GM19351 (cell line): ENCODE data around the gene RUNX2.

Source experiments
- ATAC-seq: cut with Tn5 transposase; IDR thresholded peaks from one replicate; pipeline ENCODE4 v1.9.1; 2021; ENCODE audit warnings: mild to moderate bottlenecking, moderate library complexity; ENCODE audit not compliant: unreplicated experiment

Gene RUNX2

DNA sequence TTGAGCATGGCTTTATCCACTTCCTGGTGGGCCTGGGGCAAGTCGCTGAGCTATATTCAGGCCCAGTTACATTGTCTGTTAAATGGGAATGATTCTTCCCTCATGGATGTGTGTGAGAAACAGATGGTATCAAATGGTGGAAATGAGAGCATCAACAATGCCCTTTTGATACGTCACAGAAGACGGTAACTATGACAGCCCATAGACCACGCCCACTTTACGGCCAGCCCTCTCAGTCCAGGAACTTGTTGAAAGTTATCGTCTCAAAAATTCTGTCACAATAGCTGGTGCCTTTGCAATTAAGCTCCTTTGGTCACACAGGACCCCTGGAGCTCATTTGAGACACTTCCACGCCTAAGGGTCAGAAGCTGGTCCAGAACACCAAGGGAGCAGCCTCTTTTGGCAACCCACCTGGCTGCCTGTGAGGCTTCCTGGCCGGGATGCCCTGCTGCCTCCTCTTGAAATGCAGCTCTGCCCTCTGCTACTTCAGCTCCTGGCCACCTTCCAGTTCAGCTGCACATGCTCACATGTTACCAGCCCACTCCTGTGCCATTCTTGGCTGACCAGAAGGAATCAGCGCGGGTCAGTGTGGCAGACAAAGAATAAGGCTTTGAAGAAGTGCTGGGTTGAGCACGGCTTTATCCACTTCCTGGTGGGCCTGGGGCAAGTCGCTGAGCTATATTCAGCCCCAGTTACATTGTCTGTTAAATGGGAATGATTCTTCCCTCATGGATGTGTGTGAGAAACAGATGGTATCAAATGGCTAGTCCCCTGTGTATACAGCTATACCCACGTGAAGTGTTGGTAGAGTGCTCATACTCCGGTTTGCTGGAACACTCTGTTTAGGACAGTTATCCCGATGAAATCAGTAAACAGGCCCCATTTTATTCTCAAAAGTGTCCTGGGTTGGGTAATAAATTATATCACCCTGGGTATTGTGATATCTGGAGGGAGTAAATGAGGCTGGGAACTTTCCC, 248.8 kb downstream of the RUNX2 start:
- no peak for ATAC-seq

DNA sequence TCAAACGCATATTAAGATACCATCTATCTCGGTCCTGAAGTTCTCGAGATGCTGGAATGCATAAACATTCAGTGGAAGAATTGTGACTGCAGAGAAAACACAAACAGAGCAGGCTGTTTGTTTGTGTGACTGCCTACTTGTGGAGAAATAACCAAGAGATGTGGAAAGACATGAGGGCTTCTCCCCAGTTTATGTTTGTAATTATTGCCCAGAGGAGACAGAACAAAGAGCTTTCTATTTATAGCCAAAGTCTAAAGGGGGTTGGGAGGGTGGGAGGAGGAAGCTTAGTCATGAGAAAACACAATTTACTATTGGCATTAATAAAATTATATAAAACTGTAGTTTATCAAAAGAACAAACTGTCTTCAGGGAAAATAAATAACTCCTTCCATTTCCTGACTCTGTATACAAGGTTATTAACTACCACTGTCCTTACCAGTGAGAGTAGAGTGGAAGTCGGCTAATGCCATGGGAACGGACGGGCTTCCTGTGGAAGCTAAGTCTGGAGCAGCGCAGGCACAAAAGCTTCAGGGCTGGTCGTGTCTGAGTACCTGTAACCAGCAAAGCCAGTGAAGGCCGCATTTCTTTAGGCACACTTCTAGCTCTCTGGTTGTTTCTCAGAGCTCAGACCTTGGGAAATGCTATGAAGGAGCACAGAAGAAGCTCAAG, 249.8 kb downstream of the RUNX2 start:
- ATAC-seq = no peak

DNA sequence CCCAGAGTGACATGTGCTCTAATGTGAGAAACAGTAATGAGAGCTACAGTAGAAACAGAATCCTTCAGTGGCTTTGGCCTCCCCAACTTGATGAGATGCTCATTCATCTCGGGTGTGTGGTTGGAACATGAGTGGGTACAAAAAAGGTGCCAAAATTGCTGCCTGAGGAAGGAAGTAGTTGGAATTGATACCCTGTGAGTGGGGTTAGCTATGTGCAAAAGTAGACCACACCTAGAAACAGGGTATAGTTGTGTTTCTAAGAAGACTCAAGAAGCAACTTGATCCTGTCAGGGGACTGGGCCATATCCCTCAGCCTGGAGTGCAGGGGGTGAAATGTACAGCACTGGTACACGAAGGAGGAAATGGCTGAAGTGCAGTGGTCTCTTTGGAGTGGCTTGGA, 256.0 kb downstream of the RUNX2 start:
- no peak for ATAC-seq

DNA sequence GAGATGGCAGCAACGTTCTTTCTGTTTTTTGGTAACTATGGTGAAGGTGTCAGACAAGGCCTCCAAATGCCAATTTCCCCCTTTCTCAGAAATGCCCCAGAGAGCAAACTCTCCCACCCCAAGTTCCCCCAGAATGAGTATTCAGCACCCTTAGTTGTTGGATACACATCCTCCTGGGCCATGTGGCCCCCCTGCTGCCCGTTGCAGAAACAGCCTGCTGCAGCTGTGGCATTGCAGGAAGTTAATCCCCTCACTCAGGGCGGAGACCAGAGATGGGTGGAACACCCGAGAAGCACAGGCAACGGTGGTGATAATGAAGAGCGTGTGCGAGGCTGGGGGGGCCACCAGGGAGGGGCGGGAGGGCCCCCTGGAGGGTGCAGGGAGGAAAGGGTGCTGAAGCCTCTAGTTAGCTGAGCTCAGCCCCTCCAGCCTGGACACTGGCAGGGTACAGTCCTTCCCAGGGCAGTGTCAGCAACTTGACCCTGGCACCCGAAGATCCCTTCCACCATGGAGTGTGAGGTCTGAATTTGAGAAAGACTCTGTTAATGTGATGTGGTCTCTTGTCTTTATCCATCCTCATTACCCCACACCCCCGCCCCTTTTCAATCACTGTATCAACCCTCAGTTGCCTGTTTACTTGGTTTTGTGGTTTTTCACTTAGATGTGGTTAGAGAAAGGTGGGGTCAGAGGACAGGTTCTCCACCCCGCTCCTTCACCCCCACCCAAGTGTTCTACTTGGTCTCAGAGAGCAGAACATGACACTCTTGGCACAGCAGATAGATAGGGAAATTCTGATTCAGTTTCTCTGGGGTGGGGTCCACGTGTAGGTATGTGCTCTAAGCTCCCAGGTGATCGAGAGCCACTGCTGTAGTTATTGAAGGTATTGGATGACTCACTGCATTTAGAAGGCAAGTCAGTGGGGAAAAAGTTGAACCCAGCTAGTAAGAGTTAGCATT, 258.4 kb downstream of the RUNX2 start:
- no peak for ATAC-seq

- ATAC-seq = no peak
These were observed 259.3 kb downstream of the RUNX2 start for GRCh38 chr6:45587229-45588060.

DNA sequence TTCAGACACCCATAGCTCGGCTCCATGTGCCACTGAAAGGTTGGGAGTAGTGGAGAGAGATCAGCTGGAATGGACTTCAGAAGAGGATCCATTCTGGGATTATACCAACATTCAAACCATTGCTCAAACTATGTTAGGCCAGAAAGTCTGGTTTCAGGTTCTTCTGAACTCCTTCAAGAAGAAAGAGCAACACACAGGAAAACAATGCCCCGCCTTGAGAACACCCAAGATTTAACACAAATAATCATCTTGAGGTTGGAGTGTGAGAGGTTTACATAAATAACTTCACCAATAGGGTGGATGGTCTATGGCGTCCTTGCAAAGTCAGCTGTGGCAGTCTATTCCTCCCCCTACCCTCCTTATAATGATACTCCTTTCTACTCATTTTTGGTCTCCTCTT, 261.2 kb downstream of the RUNX2 start:
- no peak for ATAC-seq

DNA sequence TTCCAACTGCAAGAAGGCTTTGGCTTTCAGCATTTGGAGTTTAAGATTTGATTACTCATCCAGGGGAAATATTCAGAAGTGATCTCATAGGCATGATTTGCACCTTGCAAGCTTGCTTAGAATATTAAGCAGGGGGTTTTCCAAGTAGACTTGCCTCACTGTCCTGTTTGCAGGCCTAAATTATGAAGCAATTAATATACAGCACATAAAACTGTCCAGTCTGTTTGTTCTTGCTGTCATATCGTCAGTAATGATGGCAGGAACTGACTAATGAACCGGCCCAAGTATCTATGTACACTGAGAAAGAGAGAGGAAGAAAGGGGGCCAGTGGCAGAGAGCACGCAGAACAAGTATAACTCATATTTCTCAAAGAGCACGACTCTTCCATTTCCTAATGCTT, 262.1 kb downstream of the RUNX2 start:
- ATAC-seq = no peak

DNA sequence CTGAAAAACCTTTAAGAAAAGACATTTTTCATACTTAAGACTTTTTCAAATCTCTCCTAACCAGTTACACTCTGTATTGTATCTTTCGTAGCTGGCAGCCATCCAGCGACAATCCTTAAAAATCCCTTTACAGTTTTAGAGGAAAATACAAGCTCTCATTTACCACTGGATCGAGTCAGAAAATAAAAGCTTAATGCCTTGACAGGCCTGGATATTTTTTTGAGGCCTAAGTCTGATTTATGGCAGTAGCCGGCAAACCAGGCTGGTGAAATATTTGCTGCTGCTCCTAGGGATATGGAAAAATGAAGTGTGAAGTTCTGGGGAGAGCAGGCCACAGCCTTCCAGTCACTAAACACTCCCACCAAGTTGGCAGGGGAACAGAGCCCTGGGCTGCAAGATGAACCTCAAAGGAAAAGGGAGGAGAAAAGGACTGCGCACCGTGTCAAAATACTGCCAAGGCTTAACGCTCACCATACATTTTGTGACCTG, 262.6 kb downstream of the RUNX2 start:
- no peak for ATAC-seq

DNA sequence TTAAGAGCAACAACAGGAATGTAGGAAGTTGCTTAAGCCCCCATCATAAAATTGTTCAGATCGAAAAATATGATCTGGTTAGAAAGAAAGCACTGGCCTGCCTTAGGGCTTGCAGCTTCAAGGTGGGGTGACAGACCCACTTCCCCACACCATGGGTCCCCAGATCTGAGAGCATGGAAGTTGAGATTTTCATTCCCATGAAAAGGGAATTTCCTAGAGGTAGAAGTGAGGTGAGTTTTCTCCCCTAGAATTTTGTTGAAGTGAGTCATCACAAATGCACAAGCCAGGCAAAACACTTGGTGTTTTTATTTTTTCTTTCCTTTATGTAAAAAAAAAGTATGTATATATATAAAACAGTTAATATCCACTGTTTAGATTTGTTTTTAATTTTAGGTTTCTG, 263.2 kb downstream of the RUNX2 start:
- no peak for ATAC-seq

GRCh38 chr6:45591890-45592289, 263.8 kb downstream of the RUNX2 start:
- ATAC-seq = no peak

DNA sequence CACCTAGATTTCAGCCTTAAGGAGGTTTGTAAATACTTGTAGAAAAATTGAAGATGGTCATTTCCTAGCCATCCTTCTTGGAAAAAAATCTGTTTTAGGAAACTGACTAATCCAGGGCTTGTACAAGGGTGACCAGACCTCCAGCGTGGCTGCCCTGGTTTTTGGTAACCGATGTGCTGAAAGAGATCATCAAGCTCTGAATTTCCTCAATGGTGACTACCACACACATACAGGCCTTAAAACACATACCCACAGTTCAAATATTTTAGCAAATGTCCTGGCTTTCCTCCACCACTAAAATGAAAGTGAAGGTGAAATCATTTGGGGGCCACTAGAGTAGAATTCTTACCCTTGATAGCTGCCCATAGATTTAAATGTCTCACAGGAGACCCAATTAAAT, 264.9 kb downstream of the RUNX2 start:
- no peak for ATAC-seq

DNA sequence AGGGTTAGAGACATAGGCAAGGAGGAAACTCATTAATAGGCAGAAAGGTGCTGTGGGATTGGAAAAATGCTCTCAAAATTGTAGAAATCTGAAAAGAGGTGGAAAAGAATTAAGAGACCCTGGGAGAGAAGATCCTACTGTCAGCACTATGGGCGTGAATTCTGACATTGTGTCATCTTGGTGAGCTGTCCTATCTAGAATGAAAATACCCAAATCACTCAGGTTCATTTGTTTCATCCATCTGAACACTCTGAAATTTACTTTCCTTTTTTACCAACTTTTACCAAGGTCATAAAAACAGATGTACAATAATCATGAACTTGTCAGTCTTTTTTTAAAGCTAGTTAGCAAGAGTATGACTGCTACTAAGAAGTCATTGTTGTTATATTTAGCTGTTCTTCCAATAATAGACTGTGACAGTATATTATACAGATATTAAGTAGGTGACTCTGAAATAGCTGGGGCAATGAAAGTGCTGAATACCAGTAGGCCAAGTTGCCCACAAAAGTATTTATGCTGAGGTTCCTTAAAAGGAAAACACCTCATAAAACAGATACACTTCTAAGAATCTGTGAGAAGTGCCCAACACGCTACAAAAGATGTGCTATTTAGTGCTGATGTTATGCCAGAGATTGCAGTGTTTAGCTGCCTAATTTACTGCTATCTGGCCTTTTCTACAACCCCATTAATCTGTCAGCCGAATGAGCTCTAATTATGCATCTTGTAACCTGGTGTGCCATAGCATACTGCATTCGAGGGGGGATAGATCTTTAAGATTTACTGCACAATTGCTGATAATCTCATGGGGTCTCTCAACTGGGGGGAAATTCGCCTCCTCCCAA, 267.1 kb downstream of the RUNX2 start:
- ATAC-seq = no peak

GRCh38 chr6:45597424-45597823, 269.3 kb downstream of the RUNX2 start:
- no peak for ATAC-seq

DNA sequence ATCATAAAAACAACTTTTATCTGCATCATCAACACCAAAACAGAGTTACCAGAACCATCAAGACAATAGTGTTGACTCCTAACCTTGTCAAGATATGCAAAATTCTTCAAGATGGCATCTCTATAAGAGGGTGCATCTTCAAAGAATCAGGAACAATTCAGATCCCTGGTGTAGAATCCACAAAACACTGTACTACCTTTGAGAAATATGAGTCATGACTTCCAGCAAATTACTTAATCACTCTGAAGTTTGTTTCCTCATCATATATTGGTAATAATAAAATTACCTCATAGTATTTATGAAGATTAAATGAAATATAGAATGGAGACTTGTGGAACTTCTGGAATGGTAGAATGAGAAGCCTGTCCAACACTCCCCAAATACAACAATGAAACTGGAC, 270.9 kb downstream of the RUNX2 start:
- no peak for ATAC-seq

- no peak for ATAC-seq
These were observed 277.8 kb downstream of the RUNX2 start for GRCh38 chr6:45605971-45606370.

- no peak for ATAC-seq
These were observed 278.8 kb downstream of the RUNX2 start for GRCh38 chr6:45606831-45607400.

DNA sequence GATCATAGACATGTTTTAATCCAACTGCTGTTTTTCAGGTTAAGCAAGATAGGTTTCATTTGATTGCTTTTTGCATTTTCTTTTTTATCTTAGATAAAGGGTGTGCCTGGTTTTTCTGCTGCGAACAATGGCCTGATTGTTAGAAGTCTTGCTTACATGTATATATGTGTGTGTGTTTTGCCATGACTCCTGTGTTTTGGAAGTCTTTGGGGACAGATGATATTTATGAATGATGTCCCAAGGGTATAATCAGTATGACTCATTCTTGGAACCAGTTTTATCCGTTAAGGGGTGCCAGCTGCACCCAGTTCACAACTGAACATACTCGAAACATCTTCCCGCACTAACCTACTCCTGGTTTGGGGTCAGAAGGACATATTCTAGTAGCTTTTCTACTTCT, 279.7 kb downstream of the RUNX2 start:
- ATAC-seq = no peak

- ATAC-seq = no peak
These were observed 280.3 kb downstream of the RUNX2 start for GRCh38 chr6:45608252-45608913.
